Peyer's patch (tissue), 4 donors: ENCODE results near the gene TRIM27. TPM values are rescaled to one million over a fixed set of nuclear protein-coding genes. Genes with fewer than 3 reads are reported as not detected.
"Not testable (repeated sequence)": the region's sequence is repeated elsewhere in the genome, so short reads cannot be mapped to it uniquely, and the experiment has no call there.

Source experiments
- DNase-seq, 3 donors: peaks; one replicate each; pipeline ENCODE4 v3.0.0-alpha.2; 2017 to 2019
- H3K27ac ChIP-seq, 4 donors: fragments of 200-600 bp; sonication (generic); one replicate each; pipeline ENCODE4 v1.5.1; 2016 to 2019
- H3K27me3 ChIP-seq, 2 donors: fragments of 200-600 bp; sonication (generic); one replicate each; pipeline ENCODE4 v1.5.1; 2019
- H3K36me3 ChIP-seq, 3 donors: fragments of 200-600 bp; sonication (generic); one replicate each; pipeline ENCODE4 v1.5.1; 2016 to 2019
- H3K4me1 ChIP-seq, 4 donors: fragments of 200-600 bp; sonication (generic); one replicate each; pipeline ENCODE4 v1.5.1; 2016 to 2019
- H3K4me3 ChIP-seq, 4 donors: fragments of 200-600 bp; sonication (generic); 1 replicate in 3 of 4; 2 replicates in 1 of 4; pipeline ENCODE4 v1.5.1; 2016 to 2019; ENCODE audit warnings: mild to moderate bottlenecking in 1 of 4
- H3K9me3 ChIP-seq, 4 donors: fragments of 200-600 bp; sonication (generic); one replicate each; pipeline ENCODE4 v1.5.1; 2016 to 2019; ENCODE audit warnings: mild to moderate bottlenecking in 1 of 4
- POLR2A ChIP-seq, 2 donors: fragments of 450-650 bp; IDR thresholded peaks; one replicate each; pipeline ENCODE4 v1.5.1; 2017; ENCODE audit warnings: antibody characterized with exemption in 2 of 2, mild to moderate bottlenecking in 2 of 2, moderate library complexity in 2 of 2
- total RNA-seq, 4 donors: library from RNA; depleted of rRNA; stranded (reverse); fragments of >200 nt; gene quantifications; one replicate each; pipeline ENCODE4 v1.1.0, GENCODE V29; 2016
- TF ChIP-seq, protein P1 (sequence below), 6 experiments: fragments of 450-650 bp in 4 of 6; fragments of 200-600 bp in 2 of 6; sonication (generic) in 1 of 6; IDR thresholded peaks; one replicate each; pipeline ENCODE4 v1.5.1; 2017 to 2019; ENCODE audit warnings: antibody characterized with exemption in 6 of 6, mild to moderate bottlenecking in 3 of 6, moderate library complexity in 1 of 6

Gene TRIM27
- total RNA-seq, 4 donors from 2014 or later = 52.2 to 71.4 (median 64.2) TPM

DNA sequence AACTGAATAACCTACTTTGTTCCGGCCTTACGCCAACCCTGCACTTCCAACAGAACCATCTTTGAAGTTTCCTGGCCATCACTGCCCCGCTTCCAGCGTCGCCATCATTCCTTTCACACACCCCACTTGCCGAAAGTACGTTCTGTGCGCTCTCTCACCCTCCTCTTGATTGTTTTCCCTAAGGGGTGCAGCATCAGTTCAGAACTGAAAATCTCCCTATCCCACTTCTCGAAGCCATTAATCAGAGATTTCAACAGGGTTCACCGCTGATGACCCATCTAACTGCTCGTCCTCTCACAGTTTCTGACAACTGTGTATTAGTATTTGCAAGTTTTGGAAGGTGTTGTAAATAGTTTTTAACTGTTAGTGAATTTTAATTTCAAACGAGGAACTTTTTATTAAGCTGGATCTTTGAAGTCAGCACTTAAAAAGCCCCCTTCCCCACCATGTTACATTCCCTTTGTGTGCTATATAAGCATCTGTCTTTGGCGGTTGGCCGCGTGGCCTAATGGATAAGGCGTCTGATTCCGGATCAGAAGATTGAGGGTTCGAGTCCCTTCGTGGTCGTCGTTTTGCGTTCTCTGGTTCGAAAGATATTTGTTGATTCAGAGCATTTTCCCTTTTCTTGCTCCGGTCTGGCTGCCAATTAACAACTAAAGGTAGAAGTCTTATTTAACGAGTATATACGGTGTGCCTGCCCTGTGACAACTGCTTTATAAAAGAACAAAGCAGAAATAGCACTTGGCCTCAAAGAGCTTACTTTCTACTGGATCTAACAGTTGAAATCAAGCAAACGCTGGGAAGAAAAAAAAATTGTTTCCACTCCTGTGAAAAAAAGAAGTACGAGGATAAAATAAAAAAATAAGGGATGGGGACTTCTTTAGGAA, 42.6 kb downstream of the TRIM27 start:
- Histone ChIP-seq H3K27ac (no peak overlapping the region), H3K9me3 (no peaks in the 10 kb centered on the region), H3K4me1 (no peaks in the 10 kb centered on the region), H3K27me3 (no peaks in the 10 kb centered on the region), H3K4me3 (peak overlapping the region in 3 of 4 donors; percentile 19 to 53 (median 49)), H3K36me3 (no peaks in the 10 kb centered on the region)
- peak; percentile 38 to 80 (median 59) for DNase-seq
- TF ChIP-seq, protein P1, sequence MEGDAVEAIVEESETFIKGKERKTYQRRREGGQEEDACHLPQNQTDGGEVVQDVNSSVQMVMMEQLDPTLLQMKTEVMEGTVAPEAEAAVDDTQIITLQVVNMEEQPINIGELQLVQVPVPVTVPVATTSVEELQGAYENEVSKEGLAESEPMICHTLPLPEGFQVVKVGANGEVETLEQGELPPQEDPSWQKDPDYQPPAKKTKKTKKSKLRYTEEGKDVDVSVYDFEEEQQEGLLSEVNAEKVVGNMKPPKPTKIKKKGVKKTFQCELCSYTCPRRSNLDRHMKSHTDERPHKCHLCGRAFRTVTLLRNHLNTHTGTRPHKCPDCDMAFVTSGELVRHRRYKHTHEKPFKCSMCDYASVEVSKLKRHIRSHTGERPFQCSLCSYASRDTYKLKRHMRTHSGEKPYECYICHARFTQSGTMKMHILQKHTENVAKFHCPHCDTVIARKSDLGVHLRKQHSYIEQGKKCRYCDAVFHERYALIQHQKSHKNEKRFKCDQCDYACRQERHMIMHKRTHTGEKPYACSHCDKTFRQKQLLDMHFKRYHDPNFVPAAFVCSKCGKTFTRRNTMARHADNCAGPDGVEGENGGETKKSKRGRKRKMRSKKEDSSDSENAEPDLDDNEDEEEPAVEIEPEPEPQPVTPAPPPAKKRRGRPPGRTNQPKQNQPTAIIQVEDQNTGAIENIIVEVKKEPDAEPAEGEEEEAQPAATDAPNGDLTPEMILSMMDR (IDR thresholded peaks at IDR 0.05) = no peak
- TF ChIP-seq POLR2A (IDR thresholded peaks at IDR 0.05) = no peak

DNA sequence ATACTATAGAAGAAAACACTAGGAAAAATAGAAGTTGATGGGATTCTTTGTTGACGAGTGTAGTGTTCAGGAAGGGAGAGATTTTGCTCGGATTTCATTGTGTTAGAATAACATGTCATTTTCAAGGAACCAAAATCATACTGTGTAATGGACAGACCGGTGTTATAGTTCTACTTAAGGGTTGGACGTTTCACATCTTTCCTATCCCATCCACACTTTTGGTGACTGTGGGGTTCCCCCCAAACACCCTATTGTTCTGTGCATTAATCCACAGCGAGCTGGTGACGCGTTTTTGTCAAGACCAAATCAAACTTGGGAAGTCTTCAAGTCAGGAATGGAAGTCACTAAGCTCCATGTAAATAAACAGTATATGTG, 43.3 kb downstream of the TRIM27 start:
- H3K9me3 ChIP-seq = no peaks in the 10 kb centered on the region
- no peak overlapping the region for H3K27ac ChIP-seq
- H3K4me1 ChIP-seq = no peaks in the 10 kb centered on the region
- no peaks in the 10 kb centered on the region for H3K27me3 ChIP-seq
- H3K36me3 ChIP-seq = no peaks in the 10 kb centered on the region
- no peak for DNase-seq
- peak overlapping the region in 2 of 4 donors; percentile 49 to 53 for H3K4me3 ChIP-seq
- TF ChIP-seq POLR2A (IDR thresholded peaks at IDR 0.05) = no peak
- TF ChIP-seq, protein P1 (IDR thresholded peaks at IDR 0.05) = no peak

DNA sequence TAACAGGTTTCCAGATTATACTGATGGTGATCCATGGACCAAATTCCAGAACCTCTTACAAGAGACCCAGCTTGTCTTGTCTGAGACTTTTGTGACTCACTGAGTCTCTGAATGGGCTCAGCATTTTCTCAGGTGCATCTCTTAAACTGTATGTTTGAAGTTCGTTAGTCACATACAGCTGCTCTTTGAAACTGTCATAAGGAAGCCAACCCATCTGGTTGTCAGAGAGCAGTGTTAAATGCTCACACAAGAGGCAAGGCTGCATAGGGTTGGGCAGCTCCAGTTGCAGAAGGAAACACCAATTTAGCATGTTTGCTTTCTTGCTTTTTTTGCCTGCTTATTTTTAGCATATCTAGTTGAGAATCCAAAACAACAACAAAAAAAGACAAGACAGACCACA, 47.1 kb downstream of the TRIM27 start:
- Histone ChIP-seq H3K9me3 (no peaks in the 10 kb centered on the region), H3K27ac (no peak overlapping the region), H3K36me3 (no peaks in the 10 kb centered on the region), H3K4me3 (no peak overlapping the region), H3K4me1 (no peaks in the 10 kb centered on the region), H3K27me3 (no peaks in the 10 kb centered on the region)
- TF ChIP-seq, protein P1 (IDR thresholded peaks at IDR 0.05) = no peak
- TF ChIP-seq POLR2A (IDR thresholded peaks at IDR 0.05) = no peak
- no peak for DNase-seq

DNA sequence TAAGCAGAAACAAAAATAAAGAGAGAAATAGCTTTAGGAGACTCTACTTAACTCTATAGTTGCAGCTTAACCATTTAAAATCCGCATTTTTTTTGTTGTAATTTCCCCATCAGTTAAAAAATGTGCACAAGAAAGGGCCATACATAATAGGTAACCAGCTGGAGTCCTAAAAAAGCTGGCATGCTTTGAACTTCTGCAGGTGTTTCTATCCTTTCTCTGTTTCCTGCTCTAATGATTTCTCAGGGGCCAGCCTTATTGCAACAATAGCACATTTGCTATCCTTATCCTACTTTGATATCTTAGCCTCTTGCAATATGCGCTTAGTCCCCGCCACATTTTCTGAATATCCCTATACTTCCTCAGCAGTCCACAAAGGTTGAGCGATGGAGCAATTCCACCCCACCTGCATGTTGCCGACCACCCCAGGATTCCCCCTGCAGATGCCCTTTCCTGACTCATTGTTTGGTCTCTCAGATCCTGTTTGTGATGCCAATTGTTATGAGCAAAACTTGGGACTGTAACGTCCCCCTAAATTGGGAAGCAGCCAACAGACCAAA, 48.5 kb downstream of the TRIM27 start:
- Histone ChIP-seq H3K9me3 (no peaks in the 10 kb centered on the region), H3K27me3 (no peaks in the 10 kb centered on the region), H3K27ac (no peak overlapping the region), H3K36me3 (no peaks in the 10 kb centered on the region), H3K4me3 (no peak overlapping the region), H3K4me1 (no peaks in the 10 kb centered on the region)
- TF ChIP-seq, protein P1 (IDR thresholded peaks at IDR 0.05) = no peak
- TF ChIP-seq POLR2A (IDR thresholded peaks at IDR 0.05) = no peak
- DNase-seq = no peak

DNA sequence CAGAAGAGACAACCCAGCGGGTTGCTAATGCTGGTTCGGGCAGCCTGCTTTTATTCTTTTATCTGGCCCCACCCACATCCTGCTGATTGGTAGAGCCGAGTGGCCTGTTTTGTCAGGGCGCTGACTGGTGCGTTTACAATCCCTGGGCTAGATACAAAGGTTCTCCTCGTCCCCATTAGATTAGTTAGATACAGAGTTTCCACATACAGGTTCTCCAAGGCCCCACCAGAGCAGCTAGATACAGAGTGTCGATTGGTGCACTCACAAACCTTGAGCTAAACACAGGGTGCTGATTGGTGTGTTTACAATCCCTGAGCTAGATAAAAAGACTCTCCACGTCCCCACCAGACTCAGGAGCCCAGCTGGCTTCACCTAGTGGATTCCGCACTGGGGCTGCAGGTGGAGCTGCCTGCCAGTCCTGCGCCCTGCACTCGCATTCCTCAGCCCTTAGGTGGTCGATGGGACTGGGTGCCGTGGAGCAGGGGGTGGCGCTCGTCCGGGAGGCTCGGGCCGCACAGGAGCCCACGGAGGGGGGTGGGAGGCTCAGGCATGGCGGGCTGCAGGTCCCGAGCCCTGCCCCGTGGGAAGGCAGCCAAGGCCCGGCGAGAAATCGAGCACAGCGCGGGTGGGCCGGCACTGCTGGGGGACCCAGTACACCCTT, 51.5 kb downstream of the TRIM27 start:
- H3K36me3 ChIP-seq, H3K27me3 ChIP-seq, H3K4me1 ChIP-seq, DNase-seq, H3K9me3 ChIP-seq, H3K4me3 ChIP-seq, H3K27ac ChIP-seq: not testable (repeated sequence)
